Activated CD4-positive, alpha-beta T cell treated with anti-CD3 and anti-CD28 coated beads for 24 hours (primary cell): ENCODE data around the gene NUP93.

Experiments
- DNase-seq, 2 donors: peaks; one replicate each; pipeline ENCODE4 v3.0.0-alpha.2; 2020; ENCODE audit warnings: low read depth in 2 of 2

The NUP93 gene

GRCh38 chr16:56817056-56817455, 87.1 kb downstream of the NUP93 start:
- DNase-seq = no peak

- no peak for DNase-seq
These were observed 88.0 kb downstream of the NUP93 start for GRCh38 chr16:56817938-56818337.

GRCh38 chr16:56823081-56823733, 93.3 kb downstream of the NUP93 start:
- no peak for DNase-seq

GRCh38 chr16:56824331-56824730, 94.4 kb downstream of the NUP93 start:
- DNase-seq = no peak

- no peak for DNase-seq
These were observed 94.9 kb downstream of the NUP93 start for GRCh38 chr16:56824804-56825203.

GRCh38 chr16:56825826-56826225, 95.9 kb downstream of the NUP93 start:
- no peak for DNase-seq

GRCh38 chr16:56828647-56829046, 98.7 kb downstream of the NUP93 start:
- no peak for DNase-seq

- no peak for DNase-seq
These were observed 100.7 kb downstream of the NUP93 start for GRCh38 chr16:56830669-56831068.

- DNase-seq = no peak
These were observed 102.8 kb downstream of the NUP93 start for GRCh38 chr16:56832768-56833167.

GRCh38 chr16:56833243-56833970, 103.5 kb downstream of the NUP93 start:
- no peak for DNase-seq

- no peak for DNase-seq
These were observed 105.4 kb downstream of the NUP93 start for GRCh38 chr16:56835320-56835719.

- no peak for DNase-seq
These were observed 106.7 kb downstream of the NUP93 start for GRCh38 chr16:56836410-56837230.

- DNase-seq = no peak
These were observed 108.9 kb downstream of the NUP93 start for GRCh38 chr16:56838622-56839337.

GRCh38 chr16:56841233-56841632, 111.3 kb downstream of the NUP93 start:
- DNase-seq = no peak

- no peak for DNase-seq
These were observed 111.7 kb downstream of the NUP93 start for GRCh38 chr16:56841659-56842058.

GRCh38 chr16:56842133-56842532, 112.2 kb downstream of the NUP93 start:
- DNase-seq = no peak

- DNase-seq = no peak
These were observed 114.1 kb downstream of the NUP93 start for GRCh38 chr16:56844056-56844455.

GRCh38 chr16:56847173-56847910, 117.4 kb downstream of the NUP93 start:
- no peak for DNase-seq

- DNase-seq = no peak
These were observed 118.4 kb downstream of the NUP93 start for GRCh38 chr16:56848029-56848936.
